ENCODE results near the gene TMPRSS3.

Gene TMPRSS3

DNA sequence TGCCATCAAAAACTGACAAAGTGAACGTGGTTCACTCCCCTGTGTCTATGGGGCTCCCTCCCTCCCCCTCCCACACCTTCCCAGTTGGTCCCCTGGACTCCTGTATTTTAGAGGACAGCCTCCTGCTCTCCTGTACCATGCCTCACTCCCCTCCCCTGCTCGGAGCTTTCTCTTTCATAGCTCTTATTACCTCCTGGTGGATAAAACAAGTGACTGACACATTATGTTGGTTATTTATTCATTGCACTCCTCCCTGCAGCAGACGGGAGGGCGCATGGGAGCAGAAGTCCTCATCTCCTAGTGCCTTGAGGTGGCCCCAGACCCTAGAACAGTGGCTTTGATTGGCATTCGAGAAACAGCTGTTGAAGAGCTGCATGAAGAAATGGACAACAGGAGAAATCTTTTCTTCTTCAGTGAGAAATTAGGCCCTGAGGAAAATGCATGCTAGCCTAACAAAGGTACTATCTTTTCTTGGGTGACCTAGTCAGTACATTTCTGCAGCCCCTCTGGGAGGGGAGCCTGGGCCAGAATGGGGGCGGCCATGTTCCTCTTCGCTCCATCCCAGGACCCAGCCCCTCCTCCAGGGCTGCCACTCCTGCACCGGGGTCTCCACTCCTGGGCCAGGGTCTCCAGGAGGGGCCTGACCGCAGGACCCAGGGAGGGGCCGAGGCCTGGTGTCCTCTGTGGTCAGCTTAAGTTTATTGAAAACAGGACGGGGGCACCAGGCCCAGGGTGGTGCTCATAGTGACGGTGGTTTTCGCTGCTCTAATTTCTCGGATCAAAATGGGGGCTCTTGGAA is 28.3 kb downstream of the TMPRSS3 start (continued):
- TF ChIP-seq, protein P1, sequence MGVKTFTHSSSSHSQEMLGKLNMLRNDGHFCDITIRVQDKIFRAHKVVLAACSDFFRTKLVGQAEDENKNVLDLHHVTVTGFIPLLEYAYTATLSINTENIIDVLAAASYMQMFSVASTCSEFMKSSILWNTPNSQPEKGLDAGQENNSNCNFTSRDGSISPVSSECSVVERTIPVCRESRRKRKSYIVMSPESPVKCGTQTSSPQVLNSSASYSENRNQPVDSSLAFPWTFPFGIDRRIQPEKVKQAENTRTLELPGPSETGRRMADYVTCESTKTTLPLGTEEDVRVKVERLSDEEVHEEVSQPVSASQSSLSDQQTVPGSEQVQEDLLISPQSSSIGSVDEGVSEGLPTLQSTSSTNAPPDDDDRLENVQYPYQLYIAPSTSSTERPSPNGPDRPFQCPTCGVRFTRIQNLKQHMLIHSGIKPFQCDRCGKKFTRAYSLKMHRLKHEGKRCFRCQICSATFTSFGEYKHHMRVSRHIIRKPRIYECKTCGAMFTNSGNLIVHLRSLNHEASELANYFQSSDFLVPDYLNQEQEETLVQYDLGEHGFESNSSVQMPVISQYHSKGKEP (tag by site-specific recombination; IDR thresholded peaks at IDR 0.05): no peak

DNA sequence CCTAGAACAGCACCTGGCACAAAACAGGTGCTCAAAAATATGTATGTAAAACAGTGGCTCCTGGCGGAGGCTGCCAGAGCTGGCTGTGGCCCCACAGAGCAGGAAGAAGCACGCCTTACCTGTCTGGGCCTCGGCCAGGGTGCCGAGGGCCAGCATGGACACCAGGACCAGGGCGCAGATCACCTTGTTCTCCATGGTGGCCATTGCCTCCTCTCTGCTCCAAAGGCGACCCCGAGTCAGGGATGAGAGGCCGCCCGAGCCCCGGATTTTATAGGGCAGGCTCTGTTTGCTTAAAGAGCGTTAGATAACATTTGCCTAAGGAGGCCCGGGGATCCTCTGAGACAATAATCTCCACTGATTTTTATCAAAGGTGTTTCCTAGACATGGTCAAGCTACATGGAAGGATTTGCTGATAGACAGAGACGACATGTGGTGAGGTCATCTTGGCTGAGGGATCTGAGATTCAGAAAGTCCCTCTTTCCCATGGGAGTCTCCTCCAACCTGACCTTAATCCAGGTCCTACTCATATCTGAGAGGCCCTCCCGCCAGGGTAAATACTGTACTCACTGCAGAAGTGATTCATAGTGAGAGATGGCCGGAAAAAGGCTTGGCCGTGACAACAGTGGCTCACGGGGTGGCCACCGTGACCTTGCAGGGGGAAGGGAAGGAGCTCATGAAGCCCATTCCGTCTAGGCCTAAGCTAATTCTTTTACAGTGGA is 29.4 kb downstream of the TMPRSS3 start, which contains the start of gene TFF1:
TSS of gene TFF1 (minus strand) at position 244 of the 719 bp plus-strand sequence. CDS start at position 204, 40 bp downstream.
- Histone ChIP-seq H3K9me3 (ENCODE audit: control insufficient read depth, insufficient read depth, low read depth, low read length) (no peaks in the 10 kb centered on the region), H3K4me3 (ENCODE audit: low read depth, low read length) (no peak within 1 kb of the TSS), H3K27ac (ENCODE audit: extremely low read depth, low read depth, low read length) (no peak within 1 kb of the TSS), H3K4me1 (ENCODE audit: control insufficient read depth, insufficient read depth, low read length) (no peaks in the 10 kb centered on the region), H3K36me3 (ENCODE audit: control insufficient read depth in 2 of 2, insufficient read depth in 1 of 2, low read length in 2 of 2) (no peaks in the 10 kb centered on the region)
- no peak for TF ChIP-seq ZNF654 (tag by site-specific recombination; IDR thresholded peaks at IDR 0.05; ENCODE audit: low read depth)
- no peak for TF ChIP-seq ZNF560 (tag by site-specific recombination; IDR thresholded peaks at IDR 0.05; ENCODE audit: borderline replicate concordance)
- no peak for TF ChIP-seq ZNF837 (tag by site-specific recombination; IDR thresholded peaks at IDR 0.05)
- no peak for TF ChIP-seq ZNF23 (tag by site-specific recombination; IDR thresholded peaks at IDR 0.05; ENCODE audit: borderline replicate concordance)
- no peak for TF ChIP-seq REST (tag by site-specific recombination; IDR thresholded peaks at IDR 0.05)
- TF ChIP-seq ZNF529 (tag by site-specific recombination; IDR thresholded peaks at IDR 0.05; ENCODE audit: insufficient replicate concordance): no peak
- TF ChIP-seq, protein P2, sequence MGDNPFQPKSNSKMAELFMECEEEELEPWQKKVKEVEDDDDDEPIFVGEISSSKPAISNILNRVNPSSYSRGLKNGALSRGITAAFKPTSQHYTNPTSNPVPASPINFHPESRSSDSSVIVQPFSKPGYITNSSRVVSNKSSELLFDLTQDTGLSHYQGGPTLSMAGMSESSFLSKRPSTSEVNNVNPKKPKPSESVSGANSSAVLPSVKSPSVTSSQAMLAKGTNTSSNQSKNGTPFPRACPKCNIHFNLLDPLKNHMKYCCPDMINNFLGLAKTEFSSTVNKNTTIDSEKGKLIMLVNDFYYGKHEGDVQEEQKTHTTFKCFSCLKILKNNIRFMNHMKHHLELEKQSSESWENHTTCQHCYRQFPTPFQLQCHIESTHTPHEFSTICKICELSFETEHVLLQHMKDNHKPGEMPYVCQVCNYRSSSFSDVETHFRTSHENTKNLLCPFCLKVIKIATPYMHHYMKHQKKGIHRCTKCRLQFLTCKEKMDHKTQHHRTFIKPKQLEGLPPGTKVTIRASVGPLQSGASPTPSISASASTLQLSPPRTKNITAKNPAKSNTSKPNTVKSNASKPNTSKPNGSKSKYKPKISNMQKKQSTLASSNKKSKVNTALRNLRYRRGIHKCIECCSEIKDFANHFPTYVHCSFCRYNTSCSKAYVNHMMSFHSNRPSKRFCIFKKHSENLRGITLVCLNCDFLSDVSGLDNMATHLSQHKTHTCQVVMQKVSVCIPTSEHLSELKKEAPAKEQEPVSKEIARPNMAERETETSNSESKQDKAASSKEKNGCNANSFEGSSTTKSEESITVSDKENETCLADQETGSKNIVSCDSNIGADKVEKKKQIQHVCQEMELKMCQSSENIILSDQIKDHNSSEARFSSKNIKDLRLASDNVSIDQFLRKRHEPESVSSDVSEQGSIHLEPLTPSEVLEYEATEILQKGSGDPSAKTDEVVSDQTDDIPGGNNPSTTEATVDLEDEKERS (tag by site-specific recombination; IDR thresholded peaks at IDR 0.05): no peak
- no peak for TF ChIP-seq ZFP3 (tag by site-specific recombination; IDR thresholded peaks at IDR 0.05; ENCODE audit: low read depth)
- no peak for TF ChIP-seq ZNF555 (tag by site-specific recombination; conservative IDR thresholded peaks at IDR 0.05)
- TF ChIP-seq, protein P3, sequence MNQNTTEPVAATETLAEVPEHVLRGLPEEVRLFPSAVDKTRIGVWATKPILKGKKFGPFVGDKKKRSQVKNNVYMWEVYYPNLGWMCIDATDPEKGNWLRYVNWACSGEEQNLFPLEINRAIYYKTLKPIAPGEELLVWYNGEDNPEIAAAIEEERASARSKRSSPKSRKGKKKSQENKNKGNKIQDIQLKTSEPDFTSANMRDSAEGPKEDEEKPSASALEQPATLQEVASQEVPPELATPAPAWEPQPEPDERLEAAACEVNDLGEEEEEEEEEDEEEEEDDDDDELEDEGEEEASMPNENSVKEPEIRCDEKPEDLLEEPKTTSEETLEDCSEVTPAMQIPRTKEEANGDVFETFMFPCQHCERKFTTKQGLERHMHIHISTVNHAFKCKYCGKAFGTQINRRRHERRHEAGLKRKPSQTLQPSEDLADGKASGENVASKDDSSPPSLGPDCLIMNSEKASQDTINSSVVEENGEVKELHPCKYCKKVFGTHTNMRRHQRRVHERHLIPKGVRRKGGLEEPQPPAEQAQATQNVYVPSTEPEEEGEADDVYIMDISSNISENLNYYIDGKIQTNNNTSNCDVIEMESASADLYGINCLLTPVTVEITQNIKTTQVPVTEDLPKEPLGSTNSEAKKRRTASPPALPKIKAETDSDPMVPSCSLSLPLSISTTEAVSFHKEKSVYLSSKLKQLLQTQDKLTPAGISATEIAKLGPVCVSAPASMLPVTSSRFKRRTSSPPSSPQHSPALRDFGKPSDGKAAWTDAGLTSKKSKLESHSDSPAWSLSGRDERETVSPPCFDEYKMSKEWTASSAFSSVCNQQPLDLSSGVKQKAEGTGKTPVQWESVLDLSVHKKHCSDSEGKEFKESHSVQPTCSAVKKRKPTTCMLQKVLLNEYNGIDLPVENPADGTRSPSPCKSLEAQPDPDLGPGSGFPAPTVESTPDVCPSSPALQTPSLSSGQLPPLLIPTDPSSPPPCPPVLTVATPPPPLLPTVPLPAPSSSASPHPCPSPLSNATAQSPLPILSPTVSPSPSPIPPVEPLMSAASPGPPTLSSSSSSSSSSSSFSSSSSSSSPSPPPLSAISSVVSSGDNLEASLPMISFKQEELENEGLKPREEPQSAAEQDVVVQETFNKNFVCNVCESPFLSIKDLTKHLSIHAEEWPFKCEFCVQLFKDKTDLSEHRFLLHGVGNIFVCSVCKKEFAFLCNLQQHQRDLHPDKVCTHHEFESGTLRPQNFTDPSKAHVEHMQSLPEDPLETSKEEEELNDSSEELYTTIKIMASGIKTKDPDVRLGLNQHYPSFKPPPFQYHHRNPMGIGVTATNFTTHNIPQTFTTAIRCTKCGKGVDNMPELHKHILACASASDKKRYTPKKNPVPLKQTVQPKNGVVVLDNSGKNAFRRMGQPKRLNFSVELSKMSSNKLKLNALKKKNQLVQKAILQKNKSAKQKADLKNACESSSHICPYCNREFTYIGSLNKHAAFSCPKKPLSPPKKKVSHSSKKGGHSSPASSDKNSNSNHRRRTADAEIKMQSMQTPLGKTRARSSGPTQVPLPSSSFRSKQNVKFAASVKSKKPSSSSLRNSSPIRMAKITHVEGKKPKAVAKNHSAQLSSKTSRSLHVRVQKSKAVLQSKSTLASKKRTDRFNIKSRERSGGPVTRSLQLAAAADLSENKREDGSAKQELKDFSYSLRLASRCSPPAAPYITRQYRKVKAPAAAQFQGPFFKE (tag by site-specific recombination; IDR thresholded peaks at IDR 0.05; ENCODE audit: borderline replicate concordance): no peak
- no peak for TF ChIP-seq ZNF530 (tag by site-specific recombination; IDR thresholded peaks at IDR 0.05; ENCODE audit: low read depth)
- no peak for TF ChIP-seq ZNF596 (tag by site-specific recombination; IDR thresholded peaks at IDR 0.05)
- TF ChIP-seq ZNF175 (tag by site-specific recombination; IDR thresholded peaks at IDR 0.05): no peak
- ChIA-PET POLR2A (no interaction called here), CTCF (interaction anchor here (0.7 to 1.7 kb wide), 3 partner anchors 9 to 165 kb away, joined by 3 to 5 read pairs (median 4); no protein-coding TSS in a partner anchor)
